H9 (cell line): Measurements from ENCODE around the gene KRTAP10-12. TPM values are rescaled to one million over a fixed set of nuclear protein-coding genes. Genes with fewer than 3 reads are reported as not detected.

ENCODE experiments used
- DNase-seq: peaks from one replicate; pipeline ENCODE4 v3.0.0-alpha.2; 2017
- H2AFZ ChIP-seq: one replicate; pipeline ENCODE4 v1.6.1; 2013; ENCODE audit warnings: mild to moderate bottlenecking, low read length, control low read depth, moderate library complexity
- H2AK5ac ChIP-seq: 2 replicates; pipeline ENCODE4 v1.6.1; 2013; ENCODE audit warnings: low read length, control low read depth, mixed read lengths; ENCODE audit not compliant: insufficient read length
- H2BK120ac ChIP-seq: one replicate; pipeline ENCODE4 v1.6.1; 2013; ENCODE audit warnings: low read depth, mild to moderate bottlenecking, low read length, control low read depth, inconsistent platforms; ENCODE audit not compliant: poor library complexity, severe bottlenecking
- H2BK12ac ChIP-seq: 2 replicates; pipeline ENCODE4 v1.6.1; 2013; ENCODE audit warnings: low read length, control low read depth, mixed read lengths, low read depth; ENCODE audit not compliant: insufficient read length
- H2BK15ac ChIP-seq: 2 replicates; pipeline ENCODE4 v1.6.1; 2013; ENCODE audit warnings: low read depth, low read length, control low read depth
- H2BK20ac ChIP-seq: one replicate; pipeline ENCODE4 v1.6.1; 2013; ENCODE audit warnings: low read depth, mild to moderate bottlenecking, low read length, control low read depth, inconsistent platforms; ENCODE audit not compliant: poor library complexity, severe bottlenecking
- H2BK5ac ChIP-seq: 2 replicates; pipeline ENCODE4 v1.6.1; 2013; ENCODE audit warnings: low read length, control low read depth, mixed read lengths; ENCODE audit not compliant: insufficient read length
- H3K14ac ChIP-seq: 2 replicates; pipeline ENCODE4 v1.6.1; 2013; ENCODE audit warnings: low read length, control low read depth; ENCODE audit not compliant: insufficient read depth
- H3K18ac ChIP-seq: 2 replicates; pipeline ENCODE4 v1.6.1; 2013; ENCODE audit warnings: low read depth, mild to moderate bottlenecking, mixed read lengths, low read length, control low read depth; ENCODE audit not compliant: insufficient read length
- H3K23ac ChIP-seq: 2 replicates; pipeline ENCODE4 v1.6.1; 2013; ENCODE audit warnings: low read length, control low read depth, mixed read lengths, low read depth; ENCODE audit not compliant: insufficient read length
- H3K23me2 ChIP-seq: 2 replicates; pipeline ENCODE4 v1.6.1; 2013; ENCODE audit warnings: low read depth, mild to moderate bottlenecking, mixed read lengths, low read length, control low read depth; ENCODE audit not compliant: insufficient read length, poor library complexity, severe bottlenecking
- H3K27ac ChIP-seq: 2 replicates; pipeline ENCODE4 v1.5.1; 2013; ENCODE audit warnings: low read length, control low read depth, mixed read lengths, low read depth; ENCODE audit not compliant: insufficient read length
- H3K27me3 ChIP-seq: 2 replicates; pipeline ENCODE4 v1.6.1; 2013; ENCODE audit warnings: low read length, control low read depth, inconsistent platforms; ENCODE audit not compliant: insufficient read depth
- H3K4ac ChIP-seq: 2 replicates; pipeline ENCODE4 v1.6.1; 2013; ENCODE audit warnings: low read depth, mild to moderate bottlenecking, control low read depth, inconsistent platforms, low read length, moderate library complexity
- H3K4me1 ChIP-seq: 2 replicates; pipeline ENCODE4 v1.6.1; 2013; ENCODE audit warnings: low read length, control low read depth, inconsistent platforms; ENCODE audit not compliant: insufficient read depth
- H3K4me2 ChIP-seq: 2 replicates; pipeline ENCODE4 v1.6.1; 2013; ENCODE audit warnings: low read length, control low read depth, mixed read lengths; ENCODE audit not compliant: insufficient read length, insufficient read depth
- H3K56ac ChIP-seq: 2 replicates; pipeline ENCODE4 v1.6.1; 2013; ENCODE audit warnings: low read depth, mild to moderate bottlenecking, mixed read lengths, low read length, control low read depth; ENCODE audit not compliant: insufficient read length
- H3K79me1 ChIP-seq: 2 replicates; pipeline ENCODE4 v1.6.1; 2013; ENCODE audit warnings: low read depth, mild to moderate bottlenecking, moderate library complexity, low read length, control low read depth, inconsistent platforms; ENCODE audit not compliant: insufficient read depth, poor library complexity, severe bottlenecking
- H3K79me2 ChIP-seq: 2 replicates; pipeline ENCODE4 v1.6.1; 2013; ENCODE audit warnings: low read length, control low read depth, inconsistent platforms; ENCODE audit not compliant: insufficient read depth
- H3K9ac ChIP-seq: 2 replicates; pipeline ENCODE4 v1.6.1; 2013; ENCODE audit warnings: low read length, control low read depth, mixed read lengths; ENCODE audit not compliant: insufficient read length; ENCODE audit errors: extremely low read depth
- H3K9me3 ChIP-seq: one replicate; pipeline ENCODE4 v1.6.1; 2013; ENCODE audit warnings: low read depth, low read length, inconsistent platforms; ENCODE audit not compliant: control insufficient read depth
- H3T11ph ChIP-seq: one replicate; pipeline ENCODE4 v1.6.1; 2013; ENCODE audit warnings: mild to moderate bottlenecking, low read length, control low read depth, inconsistent platforms
- H4K20me1 ChIP-seq: one replicate; pipeline ENCODE4 v1.6.1; 2013; ENCODE audit not compliant: control insufficient read depth, insufficient read length, insufficient read depth
- H4K5ac ChIP-seq: 2 replicates; pipeline ENCODE4 v1.6.1; 2013; ENCODE audit warnings: low read depth, mild to moderate bottlenecking, mixed read lengths, low read length, control low read depth; ENCODE audit not compliant: insufficient read length
- H4K8ac ChIP-seq: replicated peaks from 2 replicates; pipeline ENCODE4 v1.6.1; 2013; ENCODE audit warnings: low read length, control low read depth, mixed read lengths, low read depth; ENCODE audit not compliant: insufficient read length
- H4K91ac ChIP-seq: 2 replicates; pipeline ENCODE4 v1.6.1; 2013; ENCODE audit warnings: low read depth, mild to moderate bottlenecking, moderate library complexity, mixed read lengths, low read length, control low read depth; ENCODE audit not compliant: insufficient read length
- H3K27ac Mint-ChIP-seq, 3 experiments: 2 replicates in 2 of 3; 3 replicates in 1 of 3; pipeline ENCODE4 v1.8.0; 2020 to 2021; ENCODE audit warnings: mixed read lengths in 3 of 3, mild to moderate bottlenecking in 1 of 3, moderate library complexity in 1 of 3
- H3K27me3 Mint-ChIP-seq: 2 replicates; pipeline ENCODE4 v1.8.0; 2021; ENCODE audit warnings: low read depth, mild to moderate bottlenecking, moderate library complexity, mixed read lengths
- H3K36me3 Mint-ChIP-seq, 3 experiments: 2 replicates in 2 of 3; 3 replicates in 1 of 3; pipeline ENCODE4 v1.8.0; 2020 to 2021; ENCODE audit warnings: low read depth in 3 of 3, mixed read lengths in 3 of 3; ENCODE audit not compliant: insufficient read depth in 1 of 3
- H3K4me1 Mint-ChIP-seq, 2 experiments: 2 replicates each; pipeline ENCODE4 v1.8.0; 2020; ENCODE audit warnings: mixed read lengths in 2 of 2
- H3K4me3 Mint-ChIP-seq, 2 experiments: 2 replicates in 1 of 2; 3 replicates in 1 of 2; pipeline ENCODE4 v1.8.0; 2020 to 2021; ENCODE audit warnings: mild to moderate bottlenecking in 2 of 2, mixed read lengths in 2 of 2, moderate library complexity in 1 of 2
- H3K9me3 Mint-ChIP-seq, 2 experiments: 2 replicates in 1 of 2; 3 replicates in 1 of 2; pipeline ENCODE4 v1.8.0; 2020; ENCODE audit warnings: mild to moderate bottlenecking in 2 of 2, mixed read lengths in 2 of 2, moderate library complexity in 1 of 2
- WGBS: extraction: QIAGEN DNeasy Blood & Tissue Kit; methylation state at CpG from one replicate; pipeline ENCODE4 v1.1.7; 2013; ENCODE audit warnings: missing lambda C conversion rate, low lambda C conversion rate, mixed read lengths; ENCODE audit not compliant: insufficient read length; ENCODE audit errors: extremely low coverage; 5-methylcytosine and 5-hydroxymethylcytosine counted together
- total RNA-seq: library from RNA; stranded (reverse); gene quantifications from 2 replicates; pipeline ENCODE4 v1.2.1, GENCODE V29; 2021
- TF ChIP-seq, protein P1 (sequence below): fragments of 200-600 bp; sonication (generic); conservative IDR thresholded peaks from 3 replicates; pipeline ENCODE4 v1.8.0; 2021; ENCODE audit warnings: antibody characterized with exemption, mild to moderate bottlenecking

The KRTAP10-12 gene
- total RNA-seq, 1 experiment from 2014 or later = not detected

GRCh38 chr21:44694776-44695175 is 2.2 kb upstream of the KRTAP10-12 start:
- H3K36me3 Mint-ChIP-seq = peaks cover 7 to 19% (median 7%) of the 10 kb centered on the region in 3 experiments; a peak in 6 of 7 replicates
- H3K27me3 Mint-ChIP-seq = peaks cover 5% of the 10 kb centered on the region; the same call in 1 of the 2 replicates
- DNase-seq = peak; percentile 23
- H2BK12ac ChIP-seq = no peak overlapping the region
- H4K8ac ChIP-seq = no peak overlapping the region
- no peak overlapping the region for H4K5ac ChIP-seq
- H2BK120ac ChIP-seq = no peak overlapping the region
- H3K4me1 ChIP-seq = peaks cover 4% of the 10 kb centered on the region; the same call in 1 of the 2 replicates
- H3K18ac ChIP-seq = no peak overlapping the region
- H3K79me1 ChIP-seq = no peaks in the 10 kb centered on the region
- TF ChIP-seq, protein P1, sequence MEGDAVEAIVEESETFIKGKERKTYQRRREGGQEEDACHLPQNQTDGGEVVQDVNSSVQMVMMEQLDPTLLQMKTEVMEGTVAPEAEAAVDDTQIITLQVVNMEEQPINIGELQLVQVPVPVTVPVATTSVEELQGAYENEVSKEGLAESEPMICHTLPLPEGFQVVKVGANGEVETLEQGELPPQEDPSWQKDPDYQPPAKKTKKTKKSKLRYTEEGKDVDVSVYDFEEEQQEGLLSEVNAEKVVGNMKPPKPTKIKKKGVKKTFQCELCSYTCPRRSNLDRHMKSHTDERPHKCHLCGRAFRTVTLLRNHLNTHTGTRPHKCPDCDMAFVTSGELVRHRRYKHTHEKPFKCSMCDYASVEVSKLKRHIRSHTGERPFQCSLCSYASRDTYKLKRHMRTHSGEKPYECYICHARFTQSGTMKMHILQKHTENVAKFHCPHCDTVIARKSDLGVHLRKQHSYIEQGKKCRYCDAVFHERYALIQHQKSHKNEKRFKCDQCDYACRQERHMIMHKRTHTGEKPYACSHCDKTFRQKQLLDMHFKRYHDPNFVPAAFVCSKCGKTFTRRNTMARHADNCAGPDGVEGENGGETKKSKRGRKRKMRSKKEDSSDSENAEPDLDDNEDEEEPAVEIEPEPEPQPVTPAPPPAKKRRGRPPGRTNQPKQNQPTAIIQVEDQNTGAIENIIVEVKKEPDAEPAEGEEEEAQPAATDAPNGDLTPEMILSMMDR = no peak
- H4K91ac ChIP-seq = no peak overlapping the region
- no peak overlapping the region for H3K27ac Mint-ChIP-seq
- H3K9me3 ChIP-seq = no peaks in the 10 kb centered on the region
- H2BK20ac ChIP-seq = no peak overlapping the region
- H3T11ph ChIP-seq = no peak overlapping the region
- no peak overlapping the region for H3K4ac ChIP-seq
- no peaks in the 10 kb centered on the region for H3K79me2 ChIP-seq
- no peak overlapping the region for H3K4me2 ChIP-seq
- no peak overlapping the region for H3K4me3 Mint-ChIP-seq
- H2AFZ ChIP-seq = no peak overlapping the region
- H3K23me2 ChIP-seq = no peaks in the 10 kb centered on the region
- H3K27ac ChIP-seq = no peak overlapping the region
- H2BK15ac ChIP-seq = no peak overlapping the region
- no peak overlapping the region for H3K56ac ChIP-seq
- peaks cover 48 to 49% of the 10 kb centered on the region in 2 experiments for H3K4me1 Mint-ChIP-seq
- WGBS = no CpG with 5 or more reads among the region's 11 CpGs
- H3K23ac ChIP-seq = no peak overlapping the region
- H2AK5ac ChIP-seq = no peak overlapping the region
- H3K9me3 Mint-ChIP-seq = peaks cover 17 to 18% of the 10 kb centered on the region in 2 experiments
- H4K20me1 ChIP-seq = no peaks in the 10 kb centered on the region
- no peak overlapping the region for H3K9ac ChIP-seq
- no peak overlapping the region for H2BK5ac ChIP-seq
- no peaks in the 10 kb centered on the region; the same call in 1 of the 2 replicates for H3K27me3 ChIP-seq
- H3K14ac ChIP-seq = no peak overlapping the region
